Activated CD8-positive, alpha-beta memory T cell treated with anti-CD3 and anti-CD28 coated beads for 48 hours (primary cell): ENCODE results near the gene CDH5.
A peak's percentile ranks its signal among the peaks of the same experiment; 100 is the strongest.

Experiments used
- DNase-seq, 3 experiments: peaks; one replicate each; pipeline ENCODE4 v3.0.0-alpha.2; 2020; ENCODE audit warnings: low read depth in 2 of 3, low spot score in 2 of 3

CDH5 gene

GRCh38 chr16:66390346-66391108, 24.0 kb downstream of the CDH5 start:
- no peak for DNase-seq

GRCh38 chr16:66391726-66392670, 25.5 kb downstream of the CDH5 start:
- DNase-seq = no peak

GRCh38 chr16:66395806-66396555, 29.5 kb downstream of the CDH5 start:
- DNase-seq = no peak

GRCh38 chr16:66397736-66398433, 31.4 kb downstream of the CDH5 start:
- no peak for DNase-seq

- DNase-seq = no peak
These were observed 32.5 kb downstream of the CDH5 start for GRCh38 chr16:66399031-66399430.

- no peak for DNase-seq
These were observed 33.4 kb downstream of the CDH5 start for GRCh38 chr16:66399930-66400329.

GRCh38 chr16:66400503-66401380, 34.3 kb downstream of the CDH5 start:
- DNase-seq = no peak

GRCh38 chr16:66401610-66402009, 35.1 kb downstream of the CDH5 start:
- DNase-seq = no peak

GRCh38 chr16:66402166-66402565, 35.7 kb downstream of the CDH5 start:
- no peak for DNase-seq

- no peak for DNase-seq
These were observed 36.2 kb downstream of the CDH5 start for GRCh38 chr16:66402591-66403230.

GRCh38 chr16:66403531-66404145, 37.1 kb downstream of the CDH5 start:
- no peak for DNase-seq

GRCh38 chr16:66405057-66405783, 38.7 kb downstream of the CDH5 start:
- no peak for DNase-seq

GRCh38 chr16:66406534-66407221, 40.2 kb downstream of the CDH5 start:
- peak; percentile 51 to 97 (median 96) for DNase-seq

GRCh38 chr16:66408163-66409048, 41.9 kb downstream of the CDH5 start:
- no peak for DNase-seq

GRCh38 chr16:66409156-66409555, 42.7 kb downstream of the CDH5 start:
- no peak for DNase-seq

GRCh38 chr16:66412182-66412581, 45.7 kb downstream of the CDH5 start:
- no peak for DNase-seq

GRCh38 chr16:66414891-66415290, 48.4 kb downstream of the CDH5 start:
- no peak for DNase-seq
